NB4 (cell line): ENCODE results near the gene GNB1L.

Source experiments
- MYC ChIP-seq: IDR thresholded peaks from 2 replicates; pipeline ENCODE4 v1.6.1; 2011; ENCODE audit warnings: low read depth, low read length
- POLR2A ChIP-seq: IDR thresholded peaks from 2 replicates; pipeline ENCODE4 v1.6.1; 2011; ENCODE audit warnings: mild to moderate bottlenecking; ENCODE audit not compliant: insufficient read length; ENCODE audit errors: extremely low read depth
- TF ChIP-seq, protein P1 (sequence below): IDR thresholded peaks from one replicate; pipeline ENCODE4 v1.5.1; 2012; ENCODE audit warnings: low read depth, low read length

DNA sequence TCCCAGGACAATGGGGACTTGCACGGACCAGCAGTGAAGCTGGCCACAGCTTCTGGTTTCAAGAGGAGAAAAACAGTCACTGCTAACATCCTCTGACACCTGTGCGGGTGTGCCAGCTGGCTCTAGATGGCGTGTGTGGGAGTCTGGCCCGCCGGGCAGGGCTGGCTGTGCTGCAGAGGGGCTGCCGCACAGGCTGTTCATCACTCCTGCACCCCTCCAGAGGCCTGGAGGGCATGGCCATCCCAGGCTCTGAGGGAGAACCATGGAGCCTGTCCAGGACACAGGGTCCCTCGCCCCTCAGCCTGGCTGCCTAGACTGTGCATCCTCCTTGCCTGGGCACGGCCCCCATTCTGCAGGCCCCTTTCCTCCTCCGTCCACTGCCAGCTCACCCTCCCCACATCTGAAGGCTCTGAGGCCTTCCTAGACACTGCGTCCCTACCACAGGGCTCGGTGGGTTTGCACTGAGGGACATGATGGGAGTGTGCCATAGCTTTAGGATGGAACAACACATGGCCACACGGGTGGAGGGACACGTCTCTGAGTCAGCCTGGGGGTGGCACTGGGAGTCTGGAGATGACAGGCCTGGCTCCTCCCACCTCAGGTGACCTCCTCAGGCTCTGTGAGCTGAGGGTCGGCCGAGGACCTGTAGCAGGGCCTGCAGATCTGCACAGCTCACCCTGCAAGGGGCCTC is 42.1 kb upstream of the GNB1L start:
- TF ChIP-seq POLR2A = no peak
- TF ChIP-seq, protein P1, sequence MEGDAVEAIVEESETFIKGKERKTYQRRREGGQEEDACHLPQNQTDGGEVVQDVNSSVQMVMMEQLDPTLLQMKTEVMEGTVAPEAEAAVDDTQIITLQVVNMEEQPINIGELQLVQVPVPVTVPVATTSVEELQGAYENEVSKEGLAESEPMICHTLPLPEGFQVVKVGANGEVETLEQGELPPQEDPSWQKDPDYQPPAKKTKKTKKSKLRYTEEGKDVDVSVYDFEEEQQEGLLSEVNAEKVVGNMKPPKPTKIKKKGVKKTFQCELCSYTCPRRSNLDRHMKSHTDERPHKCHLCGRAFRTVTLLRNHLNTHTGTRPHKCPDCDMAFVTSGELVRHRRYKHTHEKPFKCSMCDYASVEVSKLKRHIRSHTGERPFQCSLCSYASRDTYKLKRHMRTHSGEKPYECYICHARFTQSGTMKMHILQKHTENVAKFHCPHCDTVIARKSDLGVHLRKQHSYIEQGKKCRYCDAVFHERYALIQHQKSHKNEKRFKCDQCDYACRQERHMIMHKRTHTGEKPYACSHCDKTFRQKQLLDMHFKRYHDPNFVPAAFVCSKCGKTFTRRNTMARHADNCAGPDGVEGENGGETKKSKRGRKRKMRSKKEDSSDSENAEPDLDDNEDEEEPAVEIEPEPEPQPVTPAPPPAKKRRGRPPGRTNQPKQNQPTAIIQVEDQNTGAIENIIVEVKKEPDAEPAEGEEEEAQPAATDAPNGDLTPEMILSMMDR = no peak
- TF ChIP-seq MYC = no peak
